ENCODE data around the gene PRIMPOL. TPM values are rescaled to one million over a fixed set of nuclear protein-coding genes. Genes with fewer than 3 reads are reported as not detected.
A peak's percentile ranks its signal among the peaks of the same experiment; 100 is the strongest.
"Not testable (repeated sequence)": the region's sequence is repeated elsewhere in the genome, so short reads cannot be mapped to it uniquely, and the experiment has no call there.

PRIMPOL gene
- 47.8 TPM for polyA plus RNA-seq (ENCODE audit: insufficient read length)
- long read RNA-seq, donor 1, partial matches to known transcripts, result 8 of 21 reads
- long read RNA-seq, donor 1, other reads (novel, unspliced or antisense), result 9 of 21 reads
- long read RNA-seq, donor 2, partial matches to known transcripts, result 11 of 26 reads
- long read RNA-seq, donor 2, other reads (novel, unspliced or antisense), result 10 of 26 reads
- long read RNA-seq, donor 3, partial matches to known transcripts, result 0 of 7 reads
- long read RNA-seq, donor 3, other reads (novel, unspliced or antisense), result 0 of 7 reads
- long read RNA-seq, donor 4, partial matches to known transcripts, result 10 of 10 reads
- long read RNA-seq, donor 4, other reads (novel, unspliced or antisense), result 0 of 10 reads
- long read RNA-seq, donor 5, partial matches to known transcripts, result 20 of 40 reads
- long read RNA-seq, donor 5, other reads (novel, unspliced or antisense), result 14 of 40 reads
- long read RNA-seq, donor 6, partial matches to known transcripts, result 0 of 4 reads
- long read RNA-seq, donor 6, other reads (novel, unspliced or antisense), result 0 of 4 reads
- long read RNA-seq, donor 7, transcript PRIMPOL-208 (3 exons, 498 nt), result major isoform, 9 of 14 reads
- long read RNA-seq, donor 7, partial matches to known transcripts, result 0 of 14 reads
- long read RNA-seq, donor 7, other reads (novel, unspliced or antisense), result 0 of 14 reads
- long read RNA-seq, donor 8, partial matches to known transcripts, result 0 of 3 reads
- long read RNA-seq, donor 8, other reads (novel, unspliced or antisense), result 0 of 3 reads

- peak; percentile 95 for DNase-seq
Observed at GRCh38 chr4:184649026-184649970, at the start of gene PRIMPOL, which contains the start of gene CASP3. Gene PRIMPOL, plus strand, starts transcription at chr4:184649738. Its CDS starts 7,403 bp downstream, at chr4:184657141. Gene CASP3, minus strand, starts transcription at chr4:184649447. Its CDS starts 10,994 bp downstream, at chr4:184638453.

GRCh38 chr4:184600982-184601381 lies 48.6 kb upstream of the PRIMPOL start:
- not testable (repeated sequence) for DNase-seq

- not testable (repeated sequence) for DNase-seq
Observed at GRCh38 chr4:184602857-184603256, 46.7 kb upstream of the PRIMPOL start.

- DNase-seq, result not testable (repeated sequence)
Observed at GRCh38 chr4:184607429-184607828, 42.1 kb upstream of the PRIMPOL start.

GRCh38 chr4:184612074-184612473 lies 37.5 kb upstream of the PRIMPOL start:
- no peak for DNase-seq

GRCh38 chr4:184613405-184613804 lies 36.1 kb upstream of the PRIMPOL start:
- no peak for DNase-seq

- DNase-seq, result no peak
Observed at GRCh38 chr4:184614509-184614908, 35.0 kb upstream of the PRIMPOL start.

- DNase-seq, result not testable (repeated sequence)
Observed at GRCh38 chr4:184616168-184616567, 33.4 kb upstream of the PRIMPOL start.

GRCh38 chr4:184616633-184617551 lies 32.6 kb upstream of the PRIMPOL start:
- no peak for DNase-seq

- no peak for DNase-seq
Observed at GRCh38 chr4:184617600-184618196, 31.8 kb upstream of the PRIMPOL start.

- DNase-seq, result no peak
Observed at GRCh38 chr4:184620212-184620867, 29.2 kb upstream of the PRIMPOL start.

- no peak for DNase-seq
Observed at GRCh38 chr4:184621518-184621917, 28.0 kb upstream of the PRIMPOL start.

- not testable (repeated sequence) for DNase-seq
Observed at GRCh38 chr4:184624504-184624903, 25.0 kb upstream of the PRIMPOL start.

GRCh38 chr4:184624972-184625554 lies 24.5 kb upstream of the PRIMPOL start:
- no peak for DNase-seq

GRCh38 chr4:184625783-184626596 lies 23.5 kb upstream of the PRIMPOL start:
- DNase-seq, result not testable (repeated sequence)

GRCh38 chr4:184628103-184628502 lies 21.4 kb upstream of the PRIMPOL start:
- DNase-seq, result no peak

- DNase-seq, result no peak
Observed at GRCh38 chr4:184632842-184633241, 16.7 kb upstream of the PRIMPOL start.

GRCh38 chr4:184635381-184635780 lies 14.2 kb upstream of the PRIMPOL start:
- no peak for DNase-seq

All from left kidney (tissue), 8 donors.